Prostate gland (tissue), 2 donors: ENCODE data around the gene PDE2A. TPM values are rescaled to one million over a fixed set of nuclear protein-coding genes. Genes with fewer than 3 reads are reported as not detected.

ENCODE experiments used
- DNase-seq: peaks from one replicate; pipeline ENCODE4 v3.0.0-alpha.2; 2019; ENCODE audit warnings: low spot score
- H3K27ac ChIP-seq, 2 donors: fragments of 200-600 bp; sonication (generic); 2 replicates each; pipeline ENCODE4 v1.5.1; 2017 to 2019
- H3K27me3 ChIP-seq: fragments of 200-600 bp; sonication (generic); replicated peaks from 2 replicates; pipeline ENCODE4 v1.5.1; 2019; ENCODE audit not compliant: insufficient read depth
- H3K36me3 ChIP-seq, 2 donors: fragments of 200-600 bp; sonication (generic); 1 replicate in 1 of 2; 2 replicates in 1 of 2; pipeline versions ENCODE4 v1.5.1 to v1.8.1; 2017 to 2019
- H3K4me1 ChIP-seq: fragments of 200-600 bp; sonication (generic); replicated peaks from 2 replicates; pipeline ENCODE4 v1.5.1; 2019
- H3K4me3 ChIP-seq, 2 donors: fragments of 200-600 bp; sonication (generic); 2 replicates each; pipeline ENCODE4 v1.5.1; 2017 to 2019
- H3K9me3 ChIP-seq: fragments of 200-600 bp; sonication (generic); 2 replicates; pipeline ENCODE4 v1.5.1; 2017
- POLR2A ChIP-seq: fragments of 450-650 bp; IDR thresholded peaks from one replicate; pipeline ENCODE4 v1.6.1; 2016; ENCODE audit warnings: antibody characterized with exemption, mild to moderate bottlenecking
- POLR2AphosphoS5 ChIP-seq: sonication (generic); formaldehyde crosslinking; IDR thresholded peaks from one replicate; pipeline ENCODE4 v1.6.1; 2017; ENCODE audit warnings: antibody characterized with exemption
- WGBS: methylation state at CpG from one replicate; pipeline ENCODE4 v1.1.5; 2018; 5-methylcytosine and 5-hydroxymethylcytosine counted together
- intact Hi-C: fragments of 100-400 bp; cut with DNase I; formaldehyde crosslinking; loops from one replicate; pipeline ENCODE4 v1.14.2; 2022
- total RNA-seq, 2 donors: library from RNA; depleted of rRNA; stranded (reverse); fragments of >200 nt; gene quantifications; one replicate each; pipeline ENCODE4 v1.1.0, GENCODE V29; 2016
- TF ChIP-seq, protein P1 (sequence below), 4 experiments: fragments of 200-600 bp in 2 of 4; fragments of 450-650 bp in 2 of 4; sonication (generic) in 2 of 4; IDR thresholded peaks; 1 replicate in 3 of 4; 2 replicates in 1 of 4; pipeline ENCODE4 v1.5.1; 2016 to 2019; ENCODE audit warnings: antibody characterized with exemption in 4 of 4, mild to moderate bottlenecking in 2 of 4, moderate library complexity in 2 of 4

PDE2A gene
- total RNA-seq, 2 donors from 2014 or later, result 24.2 to 47.7 TPM

DNA sequence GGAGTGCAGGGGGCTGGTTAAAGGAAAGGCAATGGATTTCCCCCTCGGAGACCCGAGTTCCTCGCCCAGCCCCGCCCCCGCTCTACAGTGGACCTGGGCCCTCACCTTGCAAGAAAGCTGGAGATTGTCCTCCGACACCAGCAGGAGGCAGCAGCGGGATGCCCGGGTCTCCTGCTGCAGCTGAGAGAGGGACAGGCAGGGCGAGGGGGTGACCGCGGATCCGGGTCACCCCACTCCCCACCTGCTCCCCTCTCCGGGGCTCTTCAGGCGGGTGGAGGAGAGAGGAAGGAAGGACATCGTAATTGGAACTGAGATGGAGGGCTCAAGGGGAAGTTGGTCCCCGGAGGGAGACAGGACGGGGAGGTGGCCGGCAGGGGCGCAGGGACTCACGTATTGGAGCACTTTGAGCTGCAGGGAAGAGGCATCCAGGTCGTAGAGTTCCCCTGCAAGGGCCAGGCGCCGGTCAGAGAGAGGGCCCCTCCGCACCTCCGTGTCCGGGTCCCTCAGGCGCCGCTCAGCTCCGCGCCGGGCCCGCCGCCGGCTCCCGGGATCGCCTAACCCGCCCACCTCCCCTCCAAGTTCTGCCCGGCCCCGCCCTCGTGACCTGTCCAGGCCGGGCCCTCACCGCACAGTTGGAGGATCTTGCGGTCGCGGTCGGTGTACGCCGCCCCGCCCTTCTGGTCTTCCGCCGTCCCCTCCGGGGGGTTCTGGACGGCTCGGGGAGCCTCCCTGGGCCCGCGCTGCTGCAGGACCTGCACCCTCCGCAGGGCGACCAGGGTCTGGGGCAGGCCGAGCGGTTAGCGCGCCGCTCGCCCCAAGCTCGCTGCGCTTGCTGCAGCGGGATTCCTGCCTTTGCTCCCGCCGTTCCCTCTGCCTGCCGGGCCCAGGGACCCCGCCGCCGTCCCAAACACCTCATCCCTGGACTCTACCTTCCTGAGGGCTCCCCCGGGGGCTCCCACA, 84.1 kb downstream of the PDE2A start:
- 27% methylated on average over 58 of the region's 74 CpGs for WGBS
- TF ChIP-seq POLR2AphosphoS5 (no peak), POLR2A (no peak)
- TF ChIP-seq, protein P1, sequence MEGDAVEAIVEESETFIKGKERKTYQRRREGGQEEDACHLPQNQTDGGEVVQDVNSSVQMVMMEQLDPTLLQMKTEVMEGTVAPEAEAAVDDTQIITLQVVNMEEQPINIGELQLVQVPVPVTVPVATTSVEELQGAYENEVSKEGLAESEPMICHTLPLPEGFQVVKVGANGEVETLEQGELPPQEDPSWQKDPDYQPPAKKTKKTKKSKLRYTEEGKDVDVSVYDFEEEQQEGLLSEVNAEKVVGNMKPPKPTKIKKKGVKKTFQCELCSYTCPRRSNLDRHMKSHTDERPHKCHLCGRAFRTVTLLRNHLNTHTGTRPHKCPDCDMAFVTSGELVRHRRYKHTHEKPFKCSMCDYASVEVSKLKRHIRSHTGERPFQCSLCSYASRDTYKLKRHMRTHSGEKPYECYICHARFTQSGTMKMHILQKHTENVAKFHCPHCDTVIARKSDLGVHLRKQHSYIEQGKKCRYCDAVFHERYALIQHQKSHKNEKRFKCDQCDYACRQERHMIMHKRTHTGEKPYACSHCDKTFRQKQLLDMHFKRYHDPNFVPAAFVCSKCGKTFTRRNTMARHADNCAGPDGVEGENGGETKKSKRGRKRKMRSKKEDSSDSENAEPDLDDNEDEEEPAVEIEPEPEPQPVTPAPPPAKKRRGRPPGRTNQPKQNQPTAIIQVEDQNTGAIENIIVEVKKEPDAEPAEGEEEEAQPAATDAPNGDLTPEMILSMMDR (IDR thresholded peaks at IDR 0.05), result peak in 2 of 4 experiments; percentile 30 to 45

DNA sequence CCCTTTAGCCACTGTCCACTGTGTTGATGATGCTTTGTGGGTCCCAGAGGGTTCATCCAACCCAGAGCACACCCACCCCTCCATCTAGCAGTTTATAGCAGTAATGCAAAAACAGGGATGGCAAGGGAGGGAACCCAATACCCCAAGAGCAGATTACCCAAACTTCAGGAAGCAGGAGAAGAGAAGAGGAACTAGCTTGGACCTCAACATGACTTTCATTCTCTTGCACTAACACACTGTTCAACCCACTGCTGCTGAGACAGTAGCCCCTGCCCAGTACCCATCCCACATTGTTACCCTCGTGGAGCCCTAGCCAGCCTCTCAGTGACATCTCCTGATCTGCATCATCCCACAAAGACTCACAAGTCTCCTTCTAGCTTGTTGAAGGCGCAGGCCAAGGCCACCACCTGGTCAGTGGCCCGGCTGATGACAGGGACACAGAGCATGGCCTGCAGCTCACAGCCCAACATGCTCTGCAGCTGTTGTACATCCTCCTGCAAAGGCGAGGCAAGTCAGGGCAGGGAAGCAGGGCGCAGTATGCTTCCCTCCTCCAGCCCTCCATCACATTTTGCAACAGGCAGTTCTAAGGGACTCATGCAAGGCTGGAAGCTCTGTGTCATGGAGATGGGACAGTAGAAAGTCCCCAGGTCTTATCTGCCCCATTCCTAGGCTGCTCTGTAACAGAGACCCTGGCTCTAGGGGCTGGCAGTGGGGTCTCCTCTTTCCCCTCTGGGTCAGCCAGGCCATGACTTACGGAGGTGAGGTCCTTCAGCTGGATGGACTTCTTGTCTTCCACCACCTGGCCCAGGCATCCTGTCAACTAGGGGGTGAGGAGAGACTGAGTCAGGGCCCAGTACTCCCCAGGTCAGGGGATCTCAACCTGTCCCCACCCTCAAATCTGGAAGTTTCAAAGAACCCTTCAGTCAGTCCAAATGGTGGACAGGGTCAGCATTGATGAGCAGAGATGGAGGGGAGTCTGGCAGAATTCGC, 85.5 kb downstream of the PDE2A start:
- Histone ChIP-seq H3K36me3 (no peaks in the 10 kb centered on the region), H3K27ac (no peak overlapping the region), H3K4me3 (no peak overlapping the region), H3K9me3 (no peaks in the 10 kb centered on the region), H3K27me3 (peaks cover 7% of the 10 kb centered on the region), H3K4me1 (no peaks in the 10 kb centered on the region)
- TF ChIP-seq, protein P1 (IDR thresholded peaks at IDR 0.05), result no peak
- TF ChIP-seq POLR2A (no peak), POLR2AphosphoS5 (no peak)
- intact Hi-C loops, result no loop called here
- no peak for DNase-seq
- WGBS, result 94% methylated on average over 7 of the region's 7 CpGs

More for the DNA sequence above, 84.1 kb downstream of the PDE2A start:
- no peaks in the 10 kb centered on the region for H3K36me3 ChIP-seq
- no peak for DNase-seq
- H3K4me1 ChIP-seq, result no peaks in the 10 kb centered on the region
- H3K27ac ChIP-seq, result no peak overlapping the region
- peak overlapping the region; percentile 0 to 11 for H3K4me3 ChIP-seq
- intact Hi-C loops, result loop anchor here (2.0 kb wide), 1 partner anchor 93 kb away; no protein-coding TSS in a partner anchor
- H3K9me3 ChIP-seq, result no peaks in the 10 kb centered on the region
- peaks cover 5% of the 10 kb centered on the region for H3K27me3 ChIP-seq

DNA sequence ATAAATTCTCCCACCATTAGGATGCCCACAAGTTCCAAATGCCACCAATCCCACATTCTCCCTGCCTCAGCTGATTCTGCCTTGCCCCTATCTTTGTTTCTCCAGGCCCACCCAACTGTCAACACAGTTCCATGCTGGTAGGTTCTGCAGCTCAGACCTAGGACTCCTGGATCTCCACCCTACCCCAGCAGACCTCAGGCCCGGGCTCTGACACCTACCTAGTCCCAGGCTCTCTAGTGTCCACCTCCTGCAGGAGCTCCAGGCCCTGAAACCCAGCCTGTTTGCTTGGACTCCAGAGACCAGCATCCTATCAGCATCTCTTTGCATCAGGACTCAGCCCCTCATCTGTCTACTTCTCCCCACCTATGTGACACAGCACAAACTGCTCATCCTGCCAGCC, 86.5 kb downstream of the PDE2A start:
- H3K36me3 ChIP-seq, result no peaks in the 10 kb centered on the region
- H3K4me1 ChIP-seq, result no peaks in the 10 kb centered on the region
- no peaks in the 10 kb centered on the region for H3K9me3 ChIP-seq
- 94% methylated on average over 1 of the region's 1 CpG for WGBS
- H3K4me3 ChIP-seq, result no peak overlapping the region
- peaks cover 7% of the 10 kb centered on the region for H3K27me3 ChIP-seq
- no peak for DNase-seq
- no peak overlapping the region for H3K27ac ChIP-seq
- intact Hi-C loops, result loop anchor here (2.0 kb wide), 1 partner anchor 57 kb away; no protein-coding TSS in a partner anchor
- TF ChIP-seq POLR2A (no peak), POLR2AphosphoS5 (no peak)
- TF ChIP-seq, protein P1 (IDR thresholded peaks at IDR 0.05), result no peak

DNA sequence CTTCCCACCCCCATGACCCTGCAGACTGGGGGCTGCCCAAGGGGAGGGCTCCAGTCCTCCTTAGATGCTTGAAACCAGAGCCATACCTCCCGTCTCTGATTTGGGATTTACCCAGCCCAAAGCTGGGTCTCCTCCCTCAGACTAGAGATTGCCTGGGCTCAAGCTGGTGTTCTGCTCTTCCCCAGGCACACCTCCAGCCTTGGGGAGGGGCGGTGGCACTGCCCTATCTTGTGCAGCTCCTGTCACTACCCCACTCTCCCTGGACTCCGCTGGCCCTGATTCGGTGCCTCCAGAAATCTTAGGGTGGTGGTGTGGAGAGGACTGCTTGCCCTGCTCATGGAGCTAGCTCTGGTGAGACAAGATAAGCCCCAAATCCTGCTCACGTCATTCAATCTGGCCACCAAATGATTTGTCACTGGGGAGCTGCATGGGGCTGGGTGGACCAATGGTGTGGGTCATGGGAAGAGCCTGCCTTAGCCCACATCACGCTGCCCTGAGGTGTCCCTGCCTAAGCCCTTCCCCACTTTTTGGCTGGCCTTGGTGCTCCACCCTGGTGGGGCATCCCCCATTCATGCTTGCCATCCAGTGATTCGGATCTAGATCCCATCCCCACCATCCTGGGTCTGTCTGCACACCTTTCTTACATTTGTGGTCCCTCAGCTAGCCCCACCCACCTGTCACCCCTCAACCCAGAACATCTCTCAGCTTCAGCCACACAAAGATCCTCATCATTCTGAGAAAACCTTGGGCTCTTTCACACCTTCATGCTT, 87.7 kb downstream of the PDE2A start:
- WGBS, result 85% methylated on average over 7 of the region's 7 CpGs

More for the DNA sequence above, 87.7 kb downstream of the PDE2A start:
- intact Hi-C loops, result loop anchor here (2.0 kb wide), 1 partner anchor 58 kb away; no protein-coding TSS in a partner anchor
- no peak overlapping the region for H3K27ac ChIP-seq
- no peak for DNase-seq
- H3K4me1 ChIP-seq, result no peaks in the 10 kb centered on the region
- TF ChIP-seq, protein P1 (IDR thresholded peaks at IDR 0.05), result no peak
- TF ChIP-seq POLR2A (no peak), POLR2AphosphoS5 (no peak)
- no peaks in the 10 kb centered on the region for H3K9me3 ChIP-seq
- H3K4me3 ChIP-seq, result no peak overlapping the region
- H3K27me3 ChIP-seq, result peaks cover 7% of the 10 kb centered on the region
- no peaks in the 10 kb centered on the region for H3K36me3 ChIP-seq
